ENCODE measurements around the gene FOXP2. TPM values are rescaled to one million over a fixed set of nuclear protein-coding genes. Genes with fewer than 3 reads are reported as not detected.

The FOXP2 gene
- total RNA-seq, 1 donor from 2014 or later = 24.0 TPM

DNA sequence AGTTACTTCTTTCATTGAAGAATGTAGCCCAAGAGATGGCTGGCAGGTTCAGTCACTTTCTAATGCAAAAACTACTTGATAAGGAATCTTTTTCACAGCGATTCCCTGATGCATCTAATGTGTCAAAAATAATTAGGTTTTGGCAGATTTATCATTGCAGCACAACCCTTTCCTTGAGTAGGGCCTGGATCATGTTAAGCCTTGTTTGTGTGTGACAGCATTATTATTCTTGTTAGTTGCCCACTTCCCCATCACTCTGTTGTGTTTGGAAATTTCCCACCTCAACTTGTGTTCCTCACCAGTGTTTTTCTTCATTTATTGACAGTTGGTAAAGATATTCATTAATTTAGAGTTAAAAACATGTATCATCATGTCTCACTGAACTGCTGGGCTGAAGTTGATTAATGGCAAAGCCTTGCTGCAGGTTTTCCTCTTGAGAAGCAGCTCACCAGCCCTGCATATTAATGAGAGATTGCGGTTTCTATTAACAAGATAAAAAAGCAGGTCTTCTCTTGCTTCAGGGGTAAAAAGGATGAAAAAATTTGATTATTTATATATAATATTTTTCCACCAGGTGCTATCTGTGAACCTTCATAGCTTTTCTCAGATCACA lies 273.9 kb downstream of the FOXP2 start:
- no peak for DNase-seq (ENCODE audit: extremely low spot score, unreplicated experiment)
- Mint-ChIP-seq H3K36me3 (no peaks in the 10 kb centered on the region), H3K27ac (no peak overlapping the region), H3K4me3 (no peak overlapping the region), H3K4me1 (ENCODE audit: unreplicated experiment) (peaks cover 10% of the 10 kb centered on the region), H3K27me3 (no peaks in the 10 kb centered on the region), H3K9me3 (no peaks in the 10 kb centered on the region)
- TF ChIP-seq, protein P1, sequence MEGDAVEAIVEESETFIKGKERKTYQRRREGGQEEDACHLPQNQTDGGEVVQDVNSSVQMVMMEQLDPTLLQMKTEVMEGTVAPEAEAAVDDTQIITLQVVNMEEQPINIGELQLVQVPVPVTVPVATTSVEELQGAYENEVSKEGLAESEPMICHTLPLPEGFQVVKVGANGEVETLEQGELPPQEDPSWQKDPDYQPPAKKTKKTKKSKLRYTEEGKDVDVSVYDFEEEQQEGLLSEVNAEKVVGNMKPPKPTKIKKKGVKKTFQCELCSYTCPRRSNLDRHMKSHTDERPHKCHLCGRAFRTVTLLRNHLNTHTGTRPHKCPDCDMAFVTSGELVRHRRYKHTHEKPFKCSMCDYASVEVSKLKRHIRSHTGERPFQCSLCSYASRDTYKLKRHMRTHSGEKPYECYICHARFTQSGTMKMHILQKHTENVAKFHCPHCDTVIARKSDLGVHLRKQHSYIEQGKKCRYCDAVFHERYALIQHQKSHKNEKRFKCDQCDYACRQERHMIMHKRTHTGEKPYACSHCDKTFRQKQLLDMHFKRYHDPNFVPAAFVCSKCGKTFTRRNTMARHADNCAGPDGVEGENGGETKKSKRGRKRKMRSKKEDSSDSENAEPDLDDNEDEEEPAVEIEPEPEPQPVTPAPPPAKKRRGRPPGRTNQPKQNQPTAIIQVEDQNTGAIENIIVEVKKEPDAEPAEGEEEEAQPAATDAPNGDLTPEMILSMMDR (conservative IDR thresholded peaks at IDR 0.05) = no peak

DNA sequence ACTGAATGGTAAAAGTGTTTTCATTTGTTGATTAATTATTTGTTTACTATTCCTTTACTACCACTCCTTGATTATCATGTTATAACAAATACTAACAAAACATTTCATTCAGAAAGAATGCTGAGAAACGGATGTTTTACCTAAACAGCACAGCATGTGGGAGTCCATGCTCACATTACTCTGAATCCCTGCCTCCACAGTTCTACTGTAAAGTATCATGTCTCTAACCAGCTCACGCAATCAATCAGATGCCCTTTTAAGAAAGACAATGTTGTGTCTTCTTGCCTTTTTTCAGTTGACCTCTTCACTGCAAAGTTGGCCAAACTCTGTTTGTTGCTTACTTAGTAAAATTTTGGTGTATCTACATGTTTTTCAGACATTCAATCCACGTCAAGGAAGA lies 274.8 kb downstream of the FOXP2 start:
- Mint-ChIP-seq H3K4me3 (no peak overlapping the region), H3K4me1 (ENCODE audit: unreplicated experiment) (peaks cover 10% of the 10 kb centered on the region), H3K27me3 (no peaks in the 10 kb centered on the region), H3K9me3 (no peaks in the 10 kb centered on the region), H3K27ac (no peak overlapping the region), H3K36me3 (no peaks in the 10 kb centered on the region)
- DNase-seq (ENCODE audit: extremely low spot score, unreplicated experiment) = no peak
- TF ChIP-seq, protein P1 (conservative IDR thresholded peaks at IDR 0.05) = no peak

- TF ChIP-seq, protein P1 (conservative IDR thresholded peaks at IDR 0.05) = no peak
- Mint-ChIP-seq H3K27ac (no peak overlapping the region), H3K4me1 (ENCODE audit: unreplicated experiment) (peaks cover 10% of the 10 kb centered on the region), H3K27me3 (no peaks in the 10 kb centered on the region), H3K9me3 (no peaks in the 10 kb centered on the region), H3K4me3 (no peak overlapping the region), H3K36me3 (no peaks in the 10 kb centered on the region)
- no peak for DNase-seq (ENCODE audit: extremely low spot score, unreplicated experiment)
These were observed 277.0 kb downstream of the FOXP2 start for GRCh38 chr7:114691605-114692004.

GRCh38 chr7:114695182-114695581 lies 280.6 kb downstream of the FOXP2 start:
- no peaks in the 10 kb centered on the region for H3K27me3 Mint-ChIP-seq
- no peaks in the 10 kb centered on the region for H3K9me3 Mint-ChIP-seq
- TF ChIP-seq, protein P1 (conservative IDR thresholded peaks at IDR 0.05) = no peak
- H3K4me1 Mint-ChIP-seq (ENCODE audit: unreplicated experiment) = no peaks in the 10 kb centered on the region
- DNase-seq (ENCODE audit: extremely low spot score, unreplicated experiment) = no peak
- no peak overlapping the region for H3K4me3 Mint-ChIP-seq
- H3K27ac Mint-ChIP-seq = no peak overlapping the region
- no peaks in the 10 kb centered on the region for H3K36me3 Mint-ChIP-seq

DNA sequence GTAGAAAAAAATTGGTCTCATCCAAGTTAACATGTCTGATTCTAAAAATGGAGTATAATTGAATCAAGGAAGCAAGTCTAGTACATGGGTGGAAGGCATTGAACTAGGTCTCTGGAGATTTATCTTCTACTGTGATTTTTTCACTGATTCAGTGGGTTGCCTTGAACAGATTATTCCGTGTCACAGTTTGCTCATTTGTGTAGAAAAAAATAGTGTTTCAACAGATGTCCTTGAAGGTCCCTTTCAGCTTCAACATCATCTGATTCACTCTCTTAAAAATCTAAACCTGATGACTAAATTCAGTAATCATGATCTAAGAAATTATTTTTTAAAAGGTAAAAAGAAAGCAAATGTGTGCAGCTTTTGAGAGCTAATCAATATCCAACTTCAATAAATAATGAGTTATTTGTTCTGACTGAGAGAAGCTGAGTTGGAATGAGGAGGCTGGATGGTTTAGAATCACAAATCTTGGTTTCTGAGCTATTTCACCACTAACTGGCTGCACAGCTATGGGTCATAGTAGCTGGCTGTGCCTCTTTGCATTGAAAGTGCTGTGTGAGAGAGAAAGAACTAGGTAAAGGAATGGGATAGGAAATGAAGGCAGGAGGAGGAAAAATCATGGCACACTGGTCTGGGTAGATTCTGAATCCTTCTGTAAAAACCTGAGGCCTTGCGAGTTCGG lies 285.8 kb downstream of the FOXP2 start:
- H3K36me3 Mint-ChIP-seq = no peaks in the 10 kb centered on the region
- no peak overlapping the region for H3K4me3 Mint-ChIP-seq
- no peaks in the 10 kb centered on the region for H3K9me3 Mint-ChIP-seq
- TF ChIP-seq, protein P1 (conservative IDR thresholded peaks at IDR 0.05) = no peak
- H3K4me1 Mint-ChIP-seq (ENCODE audit: unreplicated experiment) = no peaks in the 10 kb centered on the region
- H3K27me3 Mint-ChIP-seq = no peaks in the 10 kb centered on the region
- DNase-seq (ENCODE audit: extremely low spot score, unreplicated experiment) = no peak
- H3K27ac Mint-ChIP-seq = no peak overlapping the region
